Muscle layer of colon (tissue), 2 donors: Measurements from ENCODE around the gene CNTN1.
A peak's percentile ranks its signal among the peaks of the same experiment; 100 is the strongest.

Experiments
- H3K27ac ChIP-seq: one replicate; pipeline ENCODE4 v1.7.0; 2013; ENCODE audit warnings: low read depth, mild to moderate bottlenecking, low read length, moderate library complexity
- H3K27me3 ChIP-seq, 2 donors: one replicate each; pipeline ENCODE4 v1.7.0; 2013; ENCODE audit warnings: low read length in 2 of 2, mild to moderate bottlenecking in 2 of 2; ENCODE audit not compliant: insufficient read depth in 2 of 2, control insufficient read depth in 1 of 2
- H3K36me3 ChIP-seq: one replicate; pipeline ENCODE4 v1.7.0; 2013; ENCODE audit warnings: mild to moderate bottlenecking, low read length; ENCODE audit not compliant: insufficient read depth
- H3K4me1 ChIP-seq: one replicate; pipeline ENCODE4 v1.7.0; 2013; ENCODE audit warnings: mild to moderate bottlenecking, low read length; ENCODE audit not compliant: insufficient read depth
- H3K4me3 ChIP-seq, 2 donors: one replicate each; pipeline ENCODE4 v1.7.0; 2013; ENCODE audit warnings: low read length in 2 of 2, low read depth in 1 of 2, mild to moderate bottlenecking in 1 of 2, moderate library complexity in 1 of 2
- H3K9ac ChIP-seq: one replicate; pipeline ENCODE4 v1.7.0; 2013; ENCODE audit warnings: low read length
- H3K9me3 ChIP-seq: one replicate; pipeline ENCODE4 v1.7.0; 2013; ENCODE audit warnings: mild to moderate bottlenecking, low read length
- donor health status: abdominal sarcoma.
- donor health status: Adenocarcinoma of cecum.

CNTN1 gene

GRCh38 chr12:41011939-41012338 lies 319.7 kb downstream of the CNTN1 start:
- Histone ChIP-seq H3K4me3 (no peak overlapping the region), H3K27me3 (no peaks in the 10 kb centered on the region), H3K9me3 (no peaks in the 10 kb centered on the region), H3K4me1 (no peaks in the 10 kb centered on the region), H3K36me3 (no peaks in the 10 kb centered on the region), H3K9ac (no peak overlapping the region), H3K27ac (no peak overlapping the region)

DNA sequence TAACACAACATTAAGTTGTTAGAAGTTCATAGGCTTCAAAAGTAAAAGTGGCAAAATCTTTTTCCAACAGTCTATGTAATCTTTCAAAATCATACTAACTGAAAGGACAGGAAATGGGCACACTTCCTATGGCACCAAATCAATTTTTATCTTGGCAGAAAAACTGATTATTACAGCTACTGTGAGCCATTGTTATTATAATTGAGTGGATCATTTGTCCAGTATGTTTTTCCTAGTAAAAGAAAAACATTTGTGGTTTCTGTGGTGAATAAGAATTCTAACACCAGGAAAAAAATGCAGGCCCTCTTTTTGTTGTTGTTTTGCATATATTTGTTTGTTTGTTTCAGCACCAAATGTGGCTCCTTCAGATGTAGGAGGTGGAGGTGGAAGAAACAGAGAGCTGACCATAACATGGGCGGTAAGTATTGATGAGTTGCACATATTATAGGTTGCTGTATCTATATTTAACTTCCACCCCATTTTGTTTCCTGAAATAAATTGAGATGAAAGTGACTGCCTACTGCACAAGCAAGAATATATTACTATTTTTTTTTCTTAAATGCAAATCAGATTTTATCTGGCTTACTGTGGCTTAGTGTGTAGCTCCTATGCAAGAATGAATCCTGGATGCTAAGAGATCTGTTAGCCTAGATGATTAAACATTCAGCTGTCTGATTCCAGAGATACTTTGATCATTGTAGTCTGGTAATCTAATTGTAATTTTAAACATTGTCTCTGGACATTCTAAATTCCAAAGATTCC lies 321.8 kb downstream of the CNTN1 start:
- Histone ChIP-seq H3K4me3 (no peak overlapping the region), H3K36me3 (no peaks in the 10 kb centered on the region), H3K27me3 (no peaks in the 10 kb centered on the region), H3K27ac (no peak overlapping the region), H3K4me1 (no peaks in the 10 kb centered on the region), H3K9ac (no peak overlapping the region), H3K9me3 (no peaks in the 10 kb centered on the region)

DNA sequence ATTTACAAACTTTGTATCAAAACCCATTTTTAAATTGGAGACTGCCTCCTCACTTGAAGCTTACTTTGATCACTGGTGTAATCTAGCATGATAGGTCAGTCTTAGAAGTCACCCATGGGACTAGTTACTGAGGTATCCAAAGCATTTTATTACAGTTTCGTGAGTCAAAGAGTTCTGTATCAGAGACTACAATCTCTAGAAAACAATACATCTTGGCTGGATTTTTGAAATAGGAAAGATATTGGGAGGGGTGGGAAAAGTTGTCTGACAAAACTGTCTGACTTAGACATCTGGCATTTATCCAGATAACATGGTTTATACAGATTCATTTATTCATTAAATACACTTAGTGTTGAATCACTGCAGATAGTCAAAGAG lies 322.4 kb downstream of the CNTN1 start:
- H3K4me3 ChIP-seq = no peak overlapping the region
- no peak overlapping the region for H3K27ac ChIP-seq
- no peak overlapping the region for H3K9ac ChIP-seq
- no peaks in the 10 kb centered on the region for H3K36me3 ChIP-seq
- no peaks in the 10 kb centered on the region for H3K27me3 ChIP-seq
- H3K4me1 ChIP-seq = no peaks in the 10 kb centered on the region
- no peaks in the 10 kb centered on the region for H3K9me3 ChIP-seq

DNA sequence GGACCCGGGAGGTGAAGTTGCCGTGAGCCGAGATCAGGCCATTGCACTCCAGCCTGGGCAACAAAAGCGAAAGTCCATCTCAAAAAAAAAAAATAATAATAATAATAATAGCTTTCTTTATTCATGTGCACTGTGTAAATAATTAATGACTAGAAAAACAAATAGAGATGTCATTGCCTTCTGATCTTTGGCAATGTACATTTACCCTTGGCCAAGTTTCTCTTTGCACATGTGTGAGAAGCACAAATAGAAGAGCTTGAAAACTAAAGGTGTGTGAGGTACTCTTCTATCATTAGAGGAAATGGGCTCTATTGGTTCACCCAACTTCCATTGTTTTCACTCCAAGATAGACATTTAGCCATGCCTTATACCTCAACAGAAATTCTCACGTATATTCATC lies 325.8 kb downstream of the CNTN1 start:
- Histone ChIP-seq H3K27ac (no peak overlapping the region), H3K9me3 (no peaks in the 10 kb centered on the region), H3K27me3 (no peaks in the 10 kb centered on the region), H3K36me3 (no peaks in the 10 kb centered on the region), H3K4me1 (no peaks in the 10 kb centered on the region), H3K4me3 (no peak overlapping the region), H3K9ac (no peak overlapping the region)

DNA sequence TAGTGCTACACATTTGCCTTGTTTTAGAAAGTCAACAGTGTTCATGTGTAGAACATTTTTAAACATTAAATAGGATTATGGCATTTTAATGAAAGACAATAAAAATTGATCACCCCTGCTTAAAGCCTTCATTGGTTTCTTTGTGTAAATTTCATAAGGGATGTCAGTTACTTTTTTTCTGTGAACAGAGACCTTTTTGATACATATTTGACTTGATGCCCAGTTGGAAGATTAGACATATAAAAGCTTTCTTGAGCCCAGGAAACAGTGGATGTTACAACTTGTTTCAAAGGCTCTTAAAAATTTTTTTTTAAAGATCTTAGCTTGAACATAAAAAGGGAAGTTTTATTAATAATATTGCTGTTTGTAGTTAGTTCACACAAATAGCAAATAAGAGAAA lies 327.2 kb downstream of the CNTN1 start:
- no peaks in the 10 kb centered on the region for H3K36me3 ChIP-seq
- H3K27ac ChIP-seq = no peak overlapping the region
- no peaks in the 10 kb centered on the region for H3K4me1 ChIP-seq
- no peak overlapping the region for H3K4me3 ChIP-seq
- H3K9me3 ChIP-seq = no peaks in the 10 kb centered on the region
- no peaks in the 10 kb centered on the region for H3K27me3 ChIP-seq
- H3K9ac ChIP-seq = no peak overlapping the region

- no peaks in the 10 kb centered on the region for H3K27me3 ChIP-seq
Observed at GRCh38 chr12:41023836-41024235, 331.6 kb downstream of the CNTN1 start.

DNA sequence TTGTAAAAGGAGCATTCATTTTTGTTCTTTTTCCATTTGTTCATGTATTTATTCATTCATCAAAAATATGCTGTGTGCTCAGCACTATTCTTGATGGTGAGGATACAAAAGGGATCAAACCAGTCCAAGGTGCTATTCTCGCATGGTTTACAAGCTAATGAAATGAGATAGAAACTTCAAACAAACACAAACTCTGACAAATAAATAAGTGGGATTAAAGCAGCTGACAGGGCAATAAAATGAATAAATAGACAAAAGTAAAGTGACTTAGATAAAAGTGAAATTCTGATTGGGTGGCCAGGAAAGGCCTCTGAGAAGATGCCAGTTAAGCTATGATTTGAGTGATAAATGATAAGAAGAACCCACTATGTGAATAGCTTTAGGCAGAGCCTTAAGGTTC lies 333.9 kb downstream of the CNTN1 start:
- Histone ChIP-seq H3K27ac (no peak overlapping the region), H3K4me3 (no peak overlapping the region), H3K9me3 (no peaks in the 10 kb centered on the region), H3K4me1 (no peaks in the 10 kb centered on the region), H3K27me3 (no peaks in the 10 kb centered on the region), H3K36me3 (no peaks in the 10 kb centered on the region), H3K9ac (no peak overlapping the region)

More at GRCh38 chr12:41023836-41024235, 331.6 kb downstream of the CNTN1 start:
- no peak overlapping the region for H3K27ac ChIP-seq
- no peaks in the 10 kb centered on the region for H3K36me3 ChIP-seq
- no peaks in the 10 kb centered on the region for H3K4me1 ChIP-seq
- no peak overlapping the region for H3K4me3 ChIP-seq
- H3K9ac ChIP-seq = no peak overlapping the region
- no peaks in the 10 kb centered on the region for H3K9me3 ChIP-seq

DNA sequence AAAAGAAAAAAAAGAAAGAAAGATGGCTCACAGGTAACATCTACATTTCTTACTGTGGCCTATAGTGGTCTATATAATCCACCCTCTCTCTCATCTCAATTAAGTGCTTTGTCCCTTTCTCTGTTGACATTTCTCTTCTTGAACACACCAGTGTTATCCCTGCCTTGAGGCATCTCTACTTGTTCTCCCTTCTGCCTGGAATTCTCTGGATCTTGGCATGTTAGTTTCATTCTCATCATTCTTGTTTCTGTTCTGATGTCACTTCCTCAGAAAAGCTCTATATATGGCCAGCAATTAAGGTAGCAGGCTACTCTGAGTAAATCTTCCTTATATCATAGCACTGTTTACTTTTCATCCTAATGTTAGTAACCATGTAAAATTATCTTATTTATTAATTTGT lies 340.1 kb downstream of the CNTN1 start:
- Histone ChIP-seq H3K9me3 (no peaks in the 10 kb centered on the region), H3K27ac (no peak overlapping the region), H3K36me3 (no peaks in the 10 kb centered on the region), H3K9ac (no peak overlapping the region), H3K4me3 (no peak overlapping the region), H3K27me3 (no peaks in the 10 kb centered on the region), H3K4me1 (no peaks in the 10 kb centered on the region)

GRCh38 chr12:41034686-41035085 lies 342.4 kb downstream of the CNTN1 start:
- Histone ChIP-seq H3K9me3 (no peaks in the 10 kb centered on the region), H3K36me3 (no peaks in the 10 kb centered on the region), H3K27me3 (no peaks in the 10 kb centered on the region), H3K9ac (no peak overlapping the region), H3K4me1 (no peaks in the 10 kb centered on the region), H3K4me3 (no peak overlapping the region), H3K27ac (no peak overlapping the region)

DNA sequence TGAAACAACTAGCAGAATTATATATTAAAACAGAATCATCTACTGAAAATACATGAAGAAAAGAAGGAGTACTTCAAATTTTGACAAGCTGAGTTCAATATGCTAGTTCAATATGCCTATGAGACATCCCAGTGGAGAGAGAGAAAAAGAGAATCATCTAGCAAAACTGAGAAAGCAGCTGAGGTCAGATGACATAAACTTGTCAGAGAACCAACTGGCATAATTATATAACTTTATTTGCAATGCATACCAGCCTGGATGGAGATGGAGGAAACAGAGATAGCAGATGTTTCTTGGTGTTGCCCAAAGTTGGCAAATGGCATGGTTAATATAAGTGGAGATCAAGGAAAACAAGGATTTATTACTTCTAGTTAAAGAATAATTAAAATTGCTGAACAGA lies 347.2 kb downstream of the CNTN1 start:
- no peak overlapping the region for H3K9ac ChIP-seq

DNA sequence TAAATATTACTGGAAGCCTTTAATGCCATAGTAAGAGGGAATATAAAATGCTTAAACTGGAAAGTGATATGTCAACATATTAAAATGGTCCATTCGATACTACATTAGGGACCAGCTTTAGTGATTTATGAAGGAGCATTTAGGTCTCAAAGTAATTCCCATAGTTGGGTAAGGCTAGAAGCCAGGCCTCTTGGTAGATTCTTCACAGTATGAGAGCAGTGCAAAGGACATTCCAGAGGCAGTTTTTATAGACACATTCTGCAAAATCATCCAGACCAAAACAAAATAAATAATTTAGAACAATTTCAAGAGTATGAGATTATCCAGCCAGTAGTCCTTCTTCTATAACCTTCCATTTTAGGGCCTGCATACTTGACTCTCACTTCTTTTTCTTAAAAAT lies 353.3 kb downstream of the CNTN1 start:
- H3K27me3 ChIP-seq = no peaks in the 10 kb centered on the region
- H3K4me3 ChIP-seq = no peak overlapping the region
- H3K27ac ChIP-seq = peak overlapping the region; percentile 56
- peaks cover 13% of the 10 kb centered on the region for H3K4me1 ChIP-seq
- no peaks in the 10 kb centered on the region for H3K9me3 ChIP-seq
- no peaks in the 10 kb centered on the region for H3K36me3 ChIP-seq
- H3K9ac ChIP-seq = no peak overlapping the region

More for the DNA sequence above, 347.2 kb downstream of the CNTN1 start:
- no peaks in the 10 kb centered on the region for H3K4me1 ChIP-seq
- no peaks in the 10 kb centered on the region for H3K36me3 ChIP-seq
- H3K9me3 ChIP-seq = no peaks in the 10 kb centered on the region
- H3K27me3 ChIP-seq = no peaks in the 10 kb centered on the region
- H3K4me3 ChIP-seq = no peak overlapping the region
- no peak overlapping the region for H3K27ac ChIP-seq

GRCh38 chr12:41049033-41049432 lies 356.8 kb downstream of the CNTN1 start:
- Histone ChIP-seq H3K4me3 (no peak overlapping the region), H3K36me3 (no peaks in the 10 kb centered on the region), H3K27me3 (no peaks in the 10 kb centered on the region), H3K9ac (no peak overlapping the region), H3K4me1 (peaks cover 13% of the 10 kb centered on the region), H3K27ac (no peak overlapping the region), H3K9me3 (no peaks in the 10 kb centered on the region)
